Spleen (tissue), 11 donors: Measurements from ENCODE around the gene NELFCD. TPM values are rescaled to one million over a fixed set of nuclear protein-coding genes. Genes with fewer than 3 reads are reported as not detected.
"Not testable (repeated sequence)": the region's sequence is repeated elsewhere in the genome, so short reads cannot be mapped to it uniquely, and the experiment has no call there.

Experiments used
- DNase-seq: peaks from one replicate; pipeline ENCODE4 v3.0.0-alpha.2; 2020
- H3K27ac ChIP-seq, 8 donors: fragments of 200-600 bp; sonication (generic) in 7 of 8; 1 replicate in 4 of 8; 2 replicates in 4 of 8; pipeline versions ENCODE4 v1.5.0 to v1.8.0; 2016 to 2021; ENCODE audit warnings: inconsistent platforms in 4 of 8, mild to moderate bottlenecking in 4 of 8, moderate library complexity in 1 of 8
- H3K27me3 ChIP-seq, 7 donors: fragments of 200-600 bp; sonication (generic) in 6 of 7; replicated peaks in 1 of 7; 1 replicate in 4 of 7; 2 replicates in 3 of 7; pipeline versions ENCODE4 v1.5.0 to v1.8.0; 2016 to 2021; ENCODE audit warnings: inconsistent platforms in 3 of 7, mild to moderate bottlenecking in 1 of 7
- H3K36me3 ChIP-seq, 6 donors: fragments of 200-600 bp; sonication (generic) in 5 of 6; 1 replicate in 4 of 6; 2 replicates in 2 of 6; pipeline versions ENCODE4 v1.5.0 to v1.8.0; 2016 to 2021; ENCODE audit warnings: inconsistent platforms in 2 of 6
- H3K4me1 ChIP-seq, 6 donors: fragments of 200-600 bp; sonication (generic) in 5 of 6; 1 replicate in 3 of 6; 2 replicates in 3 of 6; pipeline versions ENCODE4 v1.5.0 to v1.8.0; 2016 to 2021; ENCODE audit warnings: inconsistent platforms in 3 of 6
- H3K4me3 ChIP-seq, 8 donors: fragments of 200-600 bp; sonication (generic) in 7 of 8; 1 replicate in 4 of 8; 2 replicates in 4 of 8; pipeline versions ENCODE4 v1.5.0 to v1.8.0; 2016 to 2021; ENCODE audit warnings: inconsistent platforms in 4 of 8, mild to moderate bottlenecking in 4 of 8, moderate library complexity in 2 of 8
- H3K9me3 ChIP-seq, 8 donors: fragments of 200-600 bp; sonication (generic) in 7 of 8; 1 replicate in 4 of 8; 2 replicates in 4 of 8; pipeline versions ENCODE4 v1.5.0 to v1.8.0; 2016 to 2021; ENCODE audit warnings: inconsistent platforms in 4 of 8
- CTCF ChIP-seq, 11 experiments: fragments of 200-600 bp in 7 of 11; fragments of 450-650 bp in 4 of 11; sonication (generic) in 4 of 11; IDR thresholded peaks in 8 of 11; conservative IDR thresholded peaks in 3 of 11; 1 replicate in 7 of 11; 2 replicates in 4 of 11; pipeline versions ENCODE4 v1.4.0 to v1.8.0; 2016 to 2021; ENCODE audit warnings: antibody characterized with exemption in 11 of 11, inconsistent platforms in 4 of 11, mild to moderate bottlenecking in 1 of 11
- POLR2A ChIP-seq, 3 donors: fragments of 450-650 bp; IDR thresholded peaks; one replicate each; pipeline ENCODE4 v1.5.1; 2017; ENCODE audit warnings: antibody characterized with exemption in 3 of 3, mild to moderate bottlenecking in 1 of 3
- POLR2AphosphoS5 ChIP-seq, 3 donors: sonication (generic); formaldehyde crosslinking; IDR thresholded peaks; one replicate each; pipeline ENCODE4 v1.5.1; 2017; ENCODE audit warnings: antibody characterized with exemption in 3 of 3
- WGBS, 5 donors: extraction: QIAGEN DNeasy Blood & Tissue Kit in 3 of 5; methylation state at CpG; one replicate each; pipeline versions ENCODE4 v1.1.5 to v1.1.7; 2013 to 2018; 5-methylcytosine and 5-hydroxymethylcytosine counted together
- intact Hi-C: fragments of 100-400 bp; cut with DNase I; formaldehyde crosslinking; loops from one replicate; pipeline ENCODE4 v1.15.0; 2023; ENCODE audit warnings: low total_unique reads
- polyA plus RNA-seq, 3 donors: library from polyadenylated mRNA; stranded (reverse); fragments of 200-250 nt; gene quantifications; one replicate each; pipeline ENCODE4 v1.2.1, GENCODE V29; 2013
- total RNA-seq, 7 donors: library from RNA; depleted of rRNA in 3 of 7; stranded (reverse); fragments of >200 nt in 3 of 7; fragmentation: NEBNext Ultra II Directional in 4 of 7; extraction: Animal tissue kit (Norgen Biotek cat#: 25700) in 4 of 7; gene quantifications; one replicate each; pipeline versions ENCODE4 v1.1.0 to v1.2.1, GENCODE V29; 2016 to 2021
- donor health status: healthy with polysubstance abuse.
- donor health status: DM: no; HTN: no; CAD: no; lungs with moderate emphysema.
- donor health status: DM: no; HTN: no; CAD: no.
- donor health status: Bipolar disorder and iron deficiency.
- donor health status: healthy.
- donor health status: DM: no; HTN: no; CAD: no.
- donor health status: DM: yes; HTN: yes; CAD: no.

Gene NELFCD
- total and polyA plus RNA-seq, 10 donors: 38.4 to 78.3 (median 58.6) TPM

- TF ChIP-seq CTCF (IDR thresholded peaks at IDR 0.05 in 8 of 11, conservative IDR thresholded peaks at IDR 0.05 in 3 of 11): no peak
- TF ChIP-seq POLR2A (IDR thresholded peaks at IDR 0.05): no peak
- TF ChIP-seq POLR2AphosphoS5 (IDR thresholded peaks at IDR 0.05): no peak
- Histone ChIP-seq H3K27me3 (no peaks in the 10 kb centered on the region), H3K4me3 (no peak overlapping the region), H3K4me1 (peaks cover 12 to 40% (median 24%) of the 10 kb centered on the region in 6 donors), H3K36me3 (no peaks in the 10 kb centered on the region), H3K27ac (no peak overlapping the region), H3K9me3 (peaks cover 4 to 31% (median 21%) of the 10 kb centered on the region in 8 donors)
- DNase-seq: no peak
- WGBS, 5 donors: 71 to 78% (median 76%) methylated on average over 6 of the region's 6 CpGs
- intact Hi-C loops: loop anchor here (10.0 kb wide), 1 partner anchor 74 kb away; no protein-coding TSS in a partner anchor
These were observed 2.5 kb upstream of the NELFCD start for GRCh38 chr20:58978351-58979190.

GRCh38 chr20:58981628-58982364 lies 740 bp downstream of the NELFCD start:
- WGBS, 5 donors: 16 to 27% (median 21%) methylated on average over 20 to 29 of the region's 29 CpGs
- Histone ChIP-seq H3K9me3 (peaks cover 0 to 3% (median 0%) of the 10 kb centered on the region in 8 donors), H3K36me3 (peaks cover 0 to 12% (median 9%) of the 10 kb centered on the region in 6 donors), H3K4me1 (peaks cover 25 to 60% (median 51%) of the 10 kb centered on the region in 6 donors), H3K4me3 (peak overlapping the region; percentile 54 to 93 (median 74)), H3K27me3 (no peaks in the 10 kb centered on the region), H3K27ac (peak overlapping the region in 7 of 8 donors; percentile 80 to 95 (median 89))
- no peak for DNase-seq
- intact Hi-C loops: loop anchor here (10.0 kb wide), 1 partner anchor 53 kb away; the partner anchor contains the start of gene ATP5F1E
- TF ChIP-seq CTCF (IDR thresholded peaks at IDR 0.05 in 8 of 11, conservative IDR thresholded peaks at IDR 0.05 in 3 of 11) (no peak), POLR2AphosphoS5 (IDR thresholded peaks at IDR 0.05) (no peak), POLR2A (IDR thresholded peaks at IDR 0.05) (no peak)

GRCh38 chr20:58982406-58983114 lies 1.5 kb downstream of the NELFCD start:
- Histone ChIP-seq H3K4me3 (peak overlapping the region in 7 of 8 donors; percentile 54 to 93 (median 75)), H3K4me1 (peaks cover 25 to 60% (median 52%) of the 10 kb centered on the region in 6 donors), H3K36me3 (peaks cover 0 to 20% (median 16%) of the 10 kb centered on the region in 6 donors), H3K27ac (peak overlapping the region in 4 of 8 donors; percentile 89 to 95 (median 93)), H3K9me3 (no peaks in the 10 kb centered on the region), H3K27me3 (no peaks in the 10 kb centered on the region)
- intact Hi-C loops: loop anchor here (10.0 kb wide), 1 partner anchor 52 kb away; the partner anchor contains the start of gene ATP5F1E
- DNase-seq: no peak
- WGBS, 5 donors: 73 to 80% (median 76%) methylated on average over 12 of the region's 12 CpGs
- TF ChIP-seq POLR2A (IDR thresholded peaks at IDR 0.05) (no peak), POLR2AphosphoS5 (IDR thresholded peaks at IDR 0.05) (peak in 1 of 3 donors; percentile 21)

GRCh38 chr20:58983115-58983468 lies 2.0 kb downstream of the NELFCD start:
- peaks cover 25 to 65% (median 55%) of the 10 kb centered on the region in 6 donors for H3K4me1 ChIP-seq
- intact Hi-C loops: loop anchor here (10.0 kb wide), 1 partner anchor 52 kb away; the partner anchor contains the start of gene ATP5F1E
- not testable (repeated sequence) for H3K27me3 ChIP-seq, DNase-seq, H3K4me3 ChIP-seq, H3K9me3 ChIP-seq
- peak overlapping the region in 2 of 8 donors; percentile 24 to 95 for H3K27ac ChIP-seq
- 89 to 95% (median 93%) methylated on average over 11 to 12 of the region's 12 CpGs for WGBS, 5 donors
- H3K36me3 ChIP-seq: peaks cover 0 to 25% (median 21%) of the 10 kb centered on the region in 6 donors
